IMR-90 (cell line): ENCODE data around the gene SLC22A14.

Experiments
- CEBPB ChIP-seq: IDR thresholded peaks from 2 replicates; pipeline ENCODE4 v1.6.1; 2012; ENCODE audit warnings: low read depth, low read length, improper control_type of control experiment
- CHD1 ChIP-seq: IDR thresholded peaks from 2 replicates; pipeline ENCODE4 v1.6.1; 2012; ENCODE audit warnings: low read depth, low read length, improper control_type of control experiment
- FOS ChIP-seq: fragments of 150-350 bp; IDR thresholded peaks from 2 replicates; pipeline ENCODE4 v1.6.1; 2016; ENCODE audit warnings: low read depth, low read length
- MAFK ChIP-seq: IDR thresholded peaks from 2 replicates; pipeline ENCODE4 v1.6.1; 2012; ENCODE audit warnings: low read depth, low read length, improper control_type of control experiment
- NFE2L2 ChIP-seq: fragments of 150-350 bp; IDR thresholded peaks from 2 replicates; pipeline ENCODE4 v1.6.1; 2016; ENCODE audit warnings: low read depth, mild to moderate bottlenecking, low read length
- POLR2A ChIP-seq: IDR thresholded peaks from 2 replicates; pipeline ENCODE4 v1.6.1; 2012; ENCODE audit warnings: mild to moderate bottlenecking, low read depth, low read length
- RAD21 ChIP-seq: IDR thresholded peaks from 2 replicates; pipeline ENCODE4 v1.6.1; 2012; ENCODE audit warnings: low read length, improper control_type of control experiment
- RFX5 ChIP-seq: IDR thresholded peaks from 2 replicates; pipeline ENCODE4 v1.8.0; 2012; ENCODE audit warnings: low read depth, mild to moderate bottlenecking, low read length, moderate library complexity
- SMC3 ChIP-seq: fragments of 150-350 bp; IDR thresholded peaks from 2 replicates; pipeline ENCODE4 v1.6.1; 2016; ENCODE audit warnings: low read depth, mild to moderate bottlenecking, antibody characterized with exemption, low read length, moderate library complexity
- USF2 ChIP-seq: fragments of 150-350 bp; IDR thresholded peaks from 2 replicates; pipeline ENCODE4 v1.6.1; 2017; ENCODE audit warnings: mild to moderate bottlenecking, antibody characterized with exemption, low read length, low read depth
- TF ChIP-seq, protein P1 (sequence below): conservative IDR thresholded peaks from 2 replicates; pipeline ENCODE4 v1.5.1; 2012; ENCODE audit warnings: mild to moderate bottlenecking, low read depth, low read length, improper control_type of control experiment
- TF ChIP-seq, protein P2 (sequence below): fragments of 150-350 bp; IDR thresholded peaks from 2 replicates; pipeline ENCODE4 v1.6.1; 2016; ENCODE audit warnings: low read depth, mild to moderate bottlenecking, low read length, moderate library complexity, borderline replicate concordance

GRCh38 chr3:38334142-38335055 lies 52.3 kb downstream of the SLC22A14 start:
- TF ChIP-seq, protein P1, sequence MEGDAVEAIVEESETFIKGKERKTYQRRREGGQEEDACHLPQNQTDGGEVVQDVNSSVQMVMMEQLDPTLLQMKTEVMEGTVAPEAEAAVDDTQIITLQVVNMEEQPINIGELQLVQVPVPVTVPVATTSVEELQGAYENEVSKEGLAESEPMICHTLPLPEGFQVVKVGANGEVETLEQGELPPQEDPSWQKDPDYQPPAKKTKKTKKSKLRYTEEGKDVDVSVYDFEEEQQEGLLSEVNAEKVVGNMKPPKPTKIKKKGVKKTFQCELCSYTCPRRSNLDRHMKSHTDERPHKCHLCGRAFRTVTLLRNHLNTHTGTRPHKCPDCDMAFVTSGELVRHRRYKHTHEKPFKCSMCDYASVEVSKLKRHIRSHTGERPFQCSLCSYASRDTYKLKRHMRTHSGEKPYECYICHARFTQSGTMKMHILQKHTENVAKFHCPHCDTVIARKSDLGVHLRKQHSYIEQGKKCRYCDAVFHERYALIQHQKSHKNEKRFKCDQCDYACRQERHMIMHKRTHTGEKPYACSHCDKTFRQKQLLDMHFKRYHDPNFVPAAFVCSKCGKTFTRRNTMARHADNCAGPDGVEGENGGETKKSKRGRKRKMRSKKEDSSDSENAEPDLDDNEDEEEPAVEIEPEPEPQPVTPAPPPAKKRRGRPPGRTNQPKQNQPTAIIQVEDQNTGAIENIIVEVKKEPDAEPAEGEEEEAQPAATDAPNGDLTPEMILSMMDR = no peak
- TF ChIP-seq NFE2L2 = no peak
- no peak for TF ChIP-seq CEBPB
- TF ChIP-seq RAD21 = no peak
- no peak for TF ChIP-seq POLR2A
- no peak for TF ChIP-seq FOS
- no peak for TF ChIP-seq CHD1
- no peak for TF ChIP-seq USF2
- TF ChIP-seq SMC3 = no peak
- no peak for TF ChIP-seq RFX5
- TF ChIP-seq MAFK = no peak
- TF ChIP-seq, protein P2, sequence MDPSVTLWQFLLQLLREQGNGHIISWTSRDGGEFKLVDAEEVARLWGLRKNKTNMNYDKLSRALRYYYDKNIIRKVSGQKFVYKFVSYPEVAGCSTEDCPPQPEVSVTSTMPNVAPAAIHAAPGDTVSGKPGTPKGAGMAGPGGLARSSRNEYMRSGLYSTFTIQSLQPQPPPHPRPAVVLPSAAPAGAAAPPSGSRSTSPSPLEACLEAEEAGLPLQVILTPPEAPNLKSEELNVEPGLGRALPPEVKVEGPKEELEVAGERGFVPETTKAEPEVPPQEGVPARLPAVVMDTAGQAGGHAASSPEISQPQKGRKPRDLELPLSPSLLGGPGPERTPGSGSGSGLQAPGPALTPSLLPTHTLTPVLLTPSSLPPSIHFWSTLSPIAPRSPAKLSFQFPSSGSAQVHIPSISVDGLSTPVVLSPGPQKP = no peak
